HCT116 (cell line): ENCODE results near the gene MESD.

Source experiments
- RAD21 ChIP-seq: IDR thresholded peaks from 2 replicates; pipeline ENCODE4 v1.6.1; 2012; ENCODE audit warnings: low read depth, mild to moderate bottlenecking
- SRF ChIP-seq: IDR thresholded peaks from 2 replicates; pipeline ENCODE4 v1.6.1; 2012; ENCODE audit warnings: low read depth

GRCh38 chr15:80940851-80941250 is 48.8 kb downstream of the MESD start:
- TF ChIP-seq SRF = no peak
- no peak for TF ChIP-seq RAD21
